Fibroblast of pulmonary artery (primary cell): Measurements from ENCODE around the gene TRPC3.

Source experiments
- DNase-seq: peaks from one replicate; pipeline ENCODE4 v3.0.0-alpha.2; 2010; ENCODE audit warnings: low read depth
- H3K4me3 ChIP-seq: replicated peaks from 2 replicates; pipeline ENCODE4 v1.5.1; 2011; ENCODE audit warnings: low read depth, mild to moderate bottlenecking, control low read depth, low read length, moderate library complexity
- TF ChIP-seq, protein P1 (sequence below): IDR thresholded peaks from 2 replicates; pipeline ENCODE4 v1.5.1; 2011; ENCODE audit warnings: mild to moderate bottlenecking, control low read depth, low read length, inconsistent platforms; ENCODE audit errors: missing control alignments

Gene TRPC3

DNA sequence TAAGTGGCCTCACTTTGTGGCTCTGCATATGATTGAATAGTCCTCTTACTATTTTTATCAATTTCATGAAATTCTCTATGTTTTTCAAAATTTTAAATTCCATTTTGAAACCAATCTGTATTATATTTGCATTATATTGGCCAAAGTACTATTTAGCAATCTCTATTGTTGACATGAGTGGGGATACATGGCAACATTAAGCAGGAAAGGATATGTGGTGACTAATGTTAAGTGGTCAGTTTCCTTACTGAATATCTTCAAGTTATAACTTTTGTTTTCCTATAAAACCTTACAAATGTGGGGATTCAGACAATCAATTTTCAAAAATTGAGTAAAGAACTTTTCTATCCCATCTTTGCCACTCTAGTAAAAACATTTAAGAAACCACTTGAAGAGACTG lies 91.7 kb downstream of the TRPC3 start:
- no peak overlapping the region for H3K4me3 ChIP-seq
- TF ChIP-seq, protein P1, sequence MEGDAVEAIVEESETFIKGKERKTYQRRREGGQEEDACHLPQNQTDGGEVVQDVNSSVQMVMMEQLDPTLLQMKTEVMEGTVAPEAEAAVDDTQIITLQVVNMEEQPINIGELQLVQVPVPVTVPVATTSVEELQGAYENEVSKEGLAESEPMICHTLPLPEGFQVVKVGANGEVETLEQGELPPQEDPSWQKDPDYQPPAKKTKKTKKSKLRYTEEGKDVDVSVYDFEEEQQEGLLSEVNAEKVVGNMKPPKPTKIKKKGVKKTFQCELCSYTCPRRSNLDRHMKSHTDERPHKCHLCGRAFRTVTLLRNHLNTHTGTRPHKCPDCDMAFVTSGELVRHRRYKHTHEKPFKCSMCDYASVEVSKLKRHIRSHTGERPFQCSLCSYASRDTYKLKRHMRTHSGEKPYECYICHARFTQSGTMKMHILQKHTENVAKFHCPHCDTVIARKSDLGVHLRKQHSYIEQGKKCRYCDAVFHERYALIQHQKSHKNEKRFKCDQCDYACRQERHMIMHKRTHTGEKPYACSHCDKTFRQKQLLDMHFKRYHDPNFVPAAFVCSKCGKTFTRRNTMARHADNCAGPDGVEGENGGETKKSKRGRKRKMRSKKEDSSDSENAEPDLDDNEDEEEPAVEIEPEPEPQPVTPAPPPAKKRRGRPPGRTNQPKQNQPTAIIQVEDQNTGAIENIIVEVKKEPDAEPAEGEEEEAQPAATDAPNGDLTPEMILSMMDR = no peak
- peak; percentile 50 for DNase-seq

DNA sequence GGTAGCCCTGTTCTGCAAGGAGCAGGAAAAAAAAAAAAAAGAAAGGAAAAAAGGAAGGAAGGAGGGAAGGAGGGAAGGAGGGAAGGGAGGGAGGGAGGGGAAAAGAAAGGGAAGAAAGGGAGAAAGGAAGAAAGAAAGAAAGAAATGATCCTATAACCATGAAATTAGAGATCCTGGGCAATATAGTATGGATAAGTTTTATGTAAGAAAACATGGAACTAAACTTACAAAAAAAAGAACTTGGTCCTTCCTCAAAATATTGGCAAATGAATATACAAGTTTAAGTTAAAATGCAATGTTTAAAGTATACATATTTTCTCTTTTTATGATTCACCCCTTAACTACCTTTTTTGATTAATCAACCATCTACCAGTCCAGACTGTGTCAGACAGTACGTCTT lies 100.5 kb downstream of the TRPC3 start:
- no peak overlapping the region for H3K4me3 ChIP-seq
- TF ChIP-seq, protein P1 = no peak
- DNase-seq = no peak

- H3K4me3 ChIP-seq = no peak overlapping the region
- TF ChIP-seq, protein P1 = no peak
- DNase-seq = no peak
Measured at GRCh38 chr4:121846662-121847061, 105.2 kb downstream of the TRPC3 start.

DNA sequence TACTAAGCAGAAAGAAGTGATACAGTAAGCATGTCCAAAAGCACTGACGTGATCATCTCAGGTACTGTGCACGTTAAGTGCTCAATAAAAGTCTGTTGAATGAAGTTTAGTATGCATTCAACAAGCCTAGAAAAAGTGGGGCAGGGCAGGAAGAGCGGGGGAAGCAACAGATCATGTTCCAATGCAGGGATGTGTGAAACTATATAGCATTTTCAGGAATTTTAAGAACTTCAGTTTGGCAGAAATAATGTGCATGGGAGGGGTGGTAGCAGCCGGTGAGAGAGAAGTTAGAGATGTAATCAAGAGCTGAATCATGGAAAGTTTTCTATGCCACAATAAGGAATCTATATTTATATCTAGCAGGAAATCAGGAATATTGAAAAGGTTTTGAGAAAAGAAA lies 109.0 kb downstream of the TRPC3 start:
- H3K4me3 ChIP-seq = no peak overlapping the region
- TF ChIP-seq, protein P1 = no peak
- DNase-seq = no peak

DNA sequence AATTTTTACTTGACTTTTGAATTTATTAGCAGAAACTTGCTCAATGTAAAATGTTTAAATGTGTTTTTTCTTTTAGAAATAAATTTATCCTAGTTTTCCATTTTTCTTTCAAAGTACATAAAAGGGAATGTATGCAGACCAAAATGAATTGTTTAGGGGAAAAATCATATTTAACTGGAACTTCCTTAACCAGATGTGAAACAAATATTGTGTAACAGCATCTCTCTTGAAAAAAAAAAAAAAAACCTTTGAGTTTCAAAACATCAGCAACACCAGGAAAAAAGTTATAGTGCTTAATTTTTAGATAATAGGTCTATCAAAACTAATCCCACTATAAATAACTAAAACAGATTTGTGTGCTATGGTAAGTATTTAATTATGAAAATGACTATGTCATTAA lies 113.7 kb downstream of the TRPC3 start:
- TF ChIP-seq, protein P1 = no peak
- DNase-seq = no peak
- no peak overlapping the region for H3K4me3 ChIP-seq

- H3K4me3 ChIP-seq = no peak overlapping the region
- TF ChIP-seq, protein P1 = no peak
- no peak for DNase-seq
Measured at GRCh38 chr4:121829511-121829910, 122.3 kb downstream of the TRPC3 start.
